Mesenchymal stem cell (in vitro differentiated cells and primary cell): ENCODE results near the gene MYO3A.

Source experiments
- DNase-seq: peaks from one replicate; pipeline ENCODE4 v3.0.0-alpha.2; 2013
- H2AFZ ChIP-seq: one replicate; pipeline ENCODE4 v1.6.1; 2013; ENCODE audit warnings: low read depth, mild to moderate bottlenecking, control low read depth, inconsistent platforms, low read length, moderate library complexity
- H2AK5ac ChIP-seq: 2 replicates; pipeline ENCODE4 v1.6.1; 2013; ENCODE audit warnings: low read length, moderate library complexity, mild to moderate bottlenecking, inconsistent platforms; ENCODE audit not compliant: severe bottlenecking
- H2BK120ac ChIP-seq: one replicate; pipeline ENCODE4 v1.6.1; 2013; ENCODE audit warnings: low read depth, mild to moderate bottlenecking, inconsistent platforms, low read length, moderate library complexity
- H2BK12ac ChIP-seq, 2 experiments: one replicate each; pipeline ENCODE4 v1.6.1; 2013; ENCODE audit warnings: inconsistent platforms in 2 of 2, low read length in 2 of 2, mild to moderate bottlenecking in 2 of 2, moderate library complexity in 2 of 2, control low read depth in 1 of 2
- H2BK15ac ChIP-seq: one replicate; pipeline ENCODE4 v1.6.1; 2013; ENCODE audit warnings: mild to moderate bottlenecking, low read depth, inconsistent platforms; ENCODE audit not compliant: poor library complexity, severe bottlenecking
- H2BK5ac ChIP-seq: 2 replicates; pipeline ENCODE4 v1.6.1; 2013; ENCODE audit warnings: low read depth, mild to moderate bottlenecking, low read length, control low read depth, inconsistent platforms; ENCODE audit not compliant: poor library complexity, severe bottlenecking
- H3K14ac ChIP-seq, 2 experiments: one replicate each; pipeline ENCODE4 v1.6.1; 2013; ENCODE audit warnings: inconsistent platforms in 2 of 2, low read length in 2 of 2, control low read depth in 1 of 2, mild to moderate bottlenecking in 1 of 2, moderate library complexity in 1 of 2
- H3K18ac ChIP-seq, 2 experiments: one replicate each; pipeline ENCODE4 v1.6.1; 2013; ENCODE audit warnings: inconsistent platforms in 2 of 2, low read length in 2 of 2, control low read depth in 1 of 2, low read depth in 1 of 2, mild to moderate bottlenecking in 1 of 2
- H3K23ac ChIP-seq, 2 experiments: one replicate each; pipeline ENCODE4 v1.6.1; 2013; ENCODE audit warnings: inconsistent platforms in 2 of 2, low read length in 2 of 2, mild to moderate bottlenecking in 2 of 2, moderate library complexity in 2 of 2, control low read depth in 1 of 2
- H3K27ac ChIP-seq: 2 replicates; pipeline ENCODE4 v1.5.1; 2013; ENCODE audit warnings: mild to moderate bottlenecking, moderate library complexity, low read length, control low read depth, inconsistent platforms; ENCODE audit not compliant: poor library complexity, severe bottlenecking
- H3K27me3 ChIP-seq, 2 experiments: 2 replicates each; pipeline versions ENCODE4 v1.6.1 to v1.7.0; 2013; ENCODE audit warnings: low read length in 2 of 2, mild to moderate bottlenecking in 2 of 2, moderate library complexity in 2 of 2, control low read depth in 1 of 2, inconsistent platforms in 1 of 2; ENCODE audit not compliant: control insufficient read depth in 1 of 2, insufficient read depth in 1 of 2
- H3K36me3 ChIP-seq, 2 experiments: 2 replicates each; pipeline versions ENCODE4 v1.6.1 to v1.7.0; 2013; ENCODE audit warnings: low read length in 2 of 2, control low read depth in 1 of 2, inconsistent platforms in 1 of 2, low read depth in 1 of 2, mild to moderate bottlenecking in 1 of 2; ENCODE audit not compliant: insufficient read depth in 2 of 2, control insufficient read depth in 1 of 2
- H3K4ac ChIP-seq, 2 experiments: one replicate each; pipeline ENCODE4 v1.6.1; 2013; ENCODE audit warnings: inconsistent platforms in 2 of 2, low read length in 2 of 2, mild to moderate bottlenecking in 2 of 2, moderate library complexity in 2 of 2, control low read depth in 1 of 2, low read depth in 1 of 2
- H3K4me1 ChIP-seq: 2 replicates; pipeline ENCODE4 v1.6.1; 2013; ENCODE audit warnings: low read depth, low read length, control low read depth; ENCODE audit not compliant: control insufficient read depth, insufficient read depth
- H3K4me2 ChIP-seq: 2 replicates; pipeline ENCODE4 v1.6.1; 2013; ENCODE audit warnings: low read length, mild to moderate bottlenecking, inconsistent platforms; ENCODE audit not compliant: poor library complexity, severe bottlenecking
- H3K4me3 ChIP-seq, 2 experiments: 2 replicates each; pipeline versions ENCODE4 v1.5.1 to v1.7.0; 2013; ENCODE audit warnings: low read length in 2 of 2, mild to moderate bottlenecking in 2 of 2, control low read depth in 1 of 2, low read depth in 1 of 2; ENCODE audit not compliant: insufficient read depth in 1 of 2
- H3K79me1 ChIP-seq: replicated peaks from 2 replicates; pipeline ENCODE4 v1.6.1; 2013; ENCODE audit warnings: mild to moderate bottlenecking, control low read depth, low read length, inconsistent platforms; ENCODE audit not compliant: poor library complexity, severe bottlenecking
- H3K9ac ChIP-seq: 2 replicates; pipeline ENCODE4 v1.7.0; 2013; ENCODE audit warnings: mild to moderate bottlenecking, low read length, moderate library complexity
- H3K9me3 ChIP-seq: 2 replicates; pipeline ENCODE4 v1.7.0; 2013; ENCODE audit warnings: mild to moderate bottlenecking, low read length; ENCODE audit not compliant: control insufficient read depth
- H4K8ac ChIP-seq: one replicate; pipeline ENCODE4 v1.6.1; 2013; ENCODE audit warnings: inconsistent platforms, mild to moderate bottlenecking, low read length, moderate library complexity
- H4K91ac ChIP-seq: one replicate; pipeline ENCODE4 v1.6.1; 2013; ENCODE audit warnings: mild to moderate bottlenecking, low read length, inconsistent platforms
- WGBS: methylation state at CpG from one replicate; pipeline ENCODE4 v1.1.7; 2013; ENCODE audit warnings: mixed read lengths; 5-methylcytosine and 5-hydroxymethylcytosine counted together

MYO3A gene

GRCh38 chr10:25988583-25988982 lies 54.6 kb downstream of the MYO3A start:
- no peak overlapping the region for H3K14ac ChIP-seq
- no peak overlapping the region for H3K18ac ChIP-seq
- H4K91ac ChIP-seq: no peak overlapping the region
- H3K9me3 ChIP-seq: no peaks in the 10 kb centered on the region
- H2BK12ac ChIP-seq: no peak overlapping the region
- WGBS: 100% methylated on average over 1 of the region's 2 CpGs
- no peak overlapping the region for H2BK120ac ChIP-seq
- no peak overlapping the region for H3K9ac ChIP-seq
- no peak overlapping the region for H3K4me2 ChIP-seq
- no peaks in the 10 kb centered on the region for H3K79me1 ChIP-seq
- H3K4me1 ChIP-seq: no peaks in the 10 kb centered on the region
- DNase-seq: no peak
- no peak overlapping the region for H4K8ac ChIP-seq
- H3K23ac ChIP-seq: no peak overlapping the region
- no peak overlapping the region for H3K27ac ChIP-seq
- no peak overlapping the region for H2BK15ac ChIP-seq
- H2BK5ac ChIP-seq: no peak overlapping the region
- H3K4ac ChIP-seq: no peak overlapping the region
- H3K27me3 ChIP-seq: no peaks in the 10 kb centered on the region
- no peaks in the 10 kb centered on the region for H3K36me3 ChIP-seq
- H2AFZ ChIP-seq: no peak overlapping the region
- H3K4me3 ChIP-seq: no peak overlapping the region
- H2AK5ac ChIP-seq: no peak overlapping the region

GRCh38 chr10:25989951-25990350 lies 55.9 kb downstream of the MYO3A start:
- Histone ChIP-seq H3K23ac (no peak overlapping the region), H3K9ac (no peak overlapping the region), H3K27ac (no peak overlapping the region), H4K91ac (no peak overlapping the region), H2BK12ac (no peak overlapping the region), H2BK120ac (no peak overlapping the region), H3K18ac (no peak overlapping the region), H3K4ac (no peak overlapping the region), H3K9me3 (no peaks in the 10 kb centered on the region), H3K36me3 (no peaks in the 10 kb centered on the region), H4K8ac (no peak overlapping the region), H2AK5ac (no peak overlapping the region), H3K79me1 (no peaks in the 10 kb centered on the region), H2BK15ac (no peak overlapping the region), H3K4me3 (no peak overlapping the region), H2AFZ (no peak overlapping the region), H3K4me2 (no peak overlapping the region), H2BK5ac (no peak overlapping the region), H3K27me3 (no peaks in the 10 kb centered on the region), H3K14ac (no peak overlapping the region), H3K4me1 (no peaks in the 10 kb centered on the region)
- no CpG with 5 or more reads among the region's 3 CpGs for WGBS
- no peak for DNase-seq

DNA sequence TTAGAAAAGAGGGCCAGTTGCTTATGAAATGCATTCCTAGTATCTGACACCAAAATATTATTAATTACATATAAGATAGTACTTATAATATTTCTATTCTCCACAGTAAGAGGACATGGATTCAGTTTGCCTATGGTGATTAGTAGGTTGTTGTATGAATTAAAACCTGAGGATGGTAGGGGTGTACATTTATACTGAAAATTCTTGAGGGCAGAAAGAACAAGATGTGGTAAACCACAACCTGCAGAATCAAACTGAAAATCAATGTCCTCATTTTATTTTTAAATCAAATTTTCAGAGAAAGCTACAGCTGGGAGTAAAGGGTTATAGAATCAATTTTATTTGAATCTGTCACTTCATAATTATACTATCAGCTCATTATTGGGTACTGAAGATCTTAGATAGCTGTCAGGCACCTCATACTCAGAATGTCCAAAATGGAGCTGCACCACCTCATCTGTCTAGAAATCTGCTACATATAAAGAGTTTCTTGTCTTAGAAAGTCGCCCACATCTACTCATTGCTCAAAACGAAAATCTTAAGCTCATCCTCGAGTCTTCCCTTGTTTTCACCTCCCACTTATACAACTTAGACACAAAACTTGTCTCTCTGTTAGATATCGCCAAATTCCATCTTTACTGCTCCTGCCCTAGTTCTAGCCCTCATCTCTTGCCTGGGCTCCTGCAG lies 65.4 kb downstream of the MYO3A start:
- DNase-seq: no peak
- Histone ChIP-seq H3K18ac (no peak overlapping the region), H2BK120ac (no peak overlapping the region)

GRCh38 chr10:26000971-26001370 lies 66.9 kb downstream of the MYO3A start:
- Histone ChIP-seq H3K4me2 (no peak overlapping the region), H3K4me1 (no peaks in the 10 kb centered on the region), H3K36me3 (no peaks in the 10 kb centered on the region), H3K4ac (no peak overlapping the region), H3K27me3 (no peaks in the 10 kb centered on the region), H3K9ac (no peak overlapping the region), H3K14ac (no peak overlapping the region), H4K91ac (no peak overlapping the region), H3K18ac (no peak overlapping the region), H3K9me3 (peaks cover 3% of the 10 kb centered on the region), H2AK5ac (no peak overlapping the region), H2BK15ac (no peak overlapping the region), H2AFZ (no peak overlapping the region), H3K23ac (no peak overlapping the region), H3K4me3 (no peak overlapping the region), H3K79me1 (no peaks in the 10 kb centered on the region), H2BK5ac (no peak overlapping the region), H4K8ac (no peak overlapping the region), H2BK12ac (no peak overlapping the region), H2BK120ac (no peak overlapping the region), H3K27ac (no peak overlapping the region)
- DNase-seq: no peak
- 83% methylated on average over 5 of the region's 5 CpGs for WGBS

More for the DNA sequence above, 65.4 kb downstream of the MYO3A start:
- Histone ChIP-seq H3K14ac (no peak overlapping the region), H3K4me3 (no peak overlapping the region), H4K91ac (no peak overlapping the region), H3K36me3 (no peaks in the 10 kb centered on the region), H3K4ac (no peak overlapping the region), H3K9me3 (no peaks in the 10 kb centered on the region), H2BK5ac (no peak overlapping the region), H2AK5ac (no peak overlapping the region), H2AFZ (no peak overlapping the region), H3K23ac (no peak overlapping the region), H3K79me1 (no peaks in the 10 kb centered on the region), H2BK15ac (no peak overlapping the region), H3K4me2 (no peak overlapping the region), H3K27me3 (no peaks in the 10 kb centered on the region), H4K8ac (no peak overlapping the region), H3K27ac (no peak overlapping the region), H3K9ac (no peak overlapping the region), H2BK12ac (no peak overlapping the region), H3K4me1 (no peaks in the 10 kb centered on the region)
- WGBS: 61% methylated on average over 4 of the region's 4 CpGs
